K562 (cell line): ENCODE results near the gene ADCY4.

Experiments used
- BRCA1 ChIP-seq, 2 experiments: fragments of 450-650 bp in 1 of 2; sonication (generic) in 1 of 2; formaldehyde crosslinking in 1 of 2; IDR thresholded peaks; 2 replicates each; pipeline versions ENCODE4 v1.5.0 to v1.6.1; 2017 to 2020; ENCODE audit warnings: mild to moderate bottlenecking in 1 of 2, missing genetic modification reagents in 1 of 2
- CBX5 ChIP-seq: IDR thresholded peaks from 2 replicates; pipeline ENCODE4 v1.6.1; 2014; ENCODE audit warnings: low read depth, borderline replicate concordance
- CTCF ChIP-seq, 3 experiments: IDR thresholded peaks in 2 of 3; conservative IDR thresholded peaks in 1 of 3; 2 replicates each; pipeline ENCODE4 v1.5.1; 2011 to 2012; ENCODE audit warnings: low read length in 3 of 3, mild to moderate bottlenecking in 3 of 3, control low read depth in 2 of 3, improper control_type of control experiment in 1 of 3, inconsistent platforms in 1 of 3, low read depth in 1 of 3, mixed read lengths in 1 of 3, moderate library complexity in 1 of 3; ENCODE audit not compliant: insufficient read depth in 2 of 3
- KLF6 ChIP-seq: fragments of 250-450 bp; sonication (Bioruptor Pico); IDR thresholded peaks from 2 replicates; pipeline ENCODE4 v1.4.0; 2020; ENCODE audit warnings: mild to moderate bottlenecking, moderate library complexity, borderline replicate concordance
- MAFF ChIP-seq: IDR thresholded peaks from 2 replicates; pipeline ENCODE4 v1.6.1; 2012; ENCODE audit warnings: low read length, improper control_type of control experiment
- NFYB ChIP-seq: IDR thresholded peaks from 2 replicates; pipeline ENCODE4 v1.6.1; 2011; ENCODE audit warnings: mild to moderate bottlenecking, moderate library complexity; ENCODE audit not compliant: insufficient read length; ENCODE audit errors: extremely low read depth
- POLR2AphosphoS2 ChIP-seq: IDR thresholded peaks from 2 replicates; pipeline ENCODE4 v1.6.1; 2012; ENCODE audit warnings: low read length, improper control_type of control experiment
- RBM15 ChIP-seq: fragments of 200-400 bp; formaldehyde crosslinking; IDR thresholded peaks from 2 replicates; pipeline ENCODE4 v1.6.1; 2018; ENCODE audit warnings: mild to moderate bottlenecking, low read length, moderate library complexity; ENCODE audit not compliant: insufficient read depth
- SIN3A ChIP-seq, 2 experiments: fragments of 150-350 bp in 1 of 2; IDR thresholded peaks; 2 replicates each; pipeline ENCODE4 v1.6.1; 2011 to 2016; ENCODE audit warnings: borderline replicate concordance in 2 of 2, low read depth in 2 of 2, low read length in 2 of 2, mild to moderate bottlenecking in 2 of 2, moderate library complexity in 2 of 2; ENCODE audit not compliant: control insufficient read depth in 1 of 2
- TBP ChIP-seq: optimal IDR thresholded peaks from 2 replicates; pipeline ENCODE3; 2011; ENCODE audit warnings: low read depth, low read length, improper control_type of control experiment
- TEAD2 ChIP-seq: fragments of 450-650 bp; IDR thresholded peaks from 2 replicates; pipeline ENCODE4 v1.6.1; 2016; ENCODE audit warnings: missing genetic modification characterization, control low read depth, missing compliant biosample characterization
- TRIM28 ChIP-seq: fragments of 450-650 bp; IDR thresholded peaks from 2 replicates; pipeline ENCODE4 v1.6.1; 2017
- YBX1 ChIP-seq: fragments of 450-650 bp; IDR thresholded peaks from 2 replicates; pipeline ENCODE4 v1.7.1; 2016; ENCODE audit warnings: mild to moderate bottlenecking
- TF ChIP-seq, protein P1 (sequence below): fragments of 450-650 bp; formaldehyde crosslinking; IDR thresholded peaks from 2 replicates; pipeline ENCODE4 v1.4.0; 2022; ENCODE audit warnings: missing genetic modification characterization

DNA sequence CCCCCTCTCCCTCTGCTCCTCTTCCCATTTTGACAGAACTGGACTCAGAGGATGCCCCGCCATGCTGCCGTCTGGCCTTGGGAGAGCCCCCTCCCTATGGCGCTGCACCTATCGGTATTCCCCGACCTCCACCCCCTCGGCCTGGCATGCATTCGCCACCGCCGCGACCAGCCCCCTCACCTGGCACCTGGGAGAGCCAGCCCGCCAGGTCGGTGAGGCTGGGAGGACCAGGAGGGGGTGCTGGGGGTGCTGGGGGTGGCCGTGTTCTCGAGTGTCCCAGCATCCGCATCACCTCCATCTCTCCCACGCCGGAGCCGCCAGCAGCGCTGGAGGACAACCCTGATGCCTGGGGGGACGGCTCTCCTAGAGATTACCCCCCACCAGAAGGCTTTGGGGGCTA, 34.6 kb upstream of the ADCY4 start:
- TF ChIP-seq TEAD2 (no peak), RBM15 (no peak), TRIM28 (no peak), YBX1 (no peak), POLR2AphosphoS2 (no peak), TBP (no peak), CTCF (IDR thresholded peaks at IDR 0.05 in 2 of 3, conservative IDR thresholded peaks at IDR 0.05 in 1 of 3; ENCODE audit: insufficient read depth in 2 of 3, low read depth in 1 of 3, low read length in 3 of 3) (no peak), MAFF (no peak), CBX5 (no peak), SIN3A (IDR thresholded peaks at IDR 0.05; ENCODE audit: borderline replicate concordance in 2 of 2, control insufficient read depth in 1 of 2, low read depth in 2 of 2, low read length in 2 of 2) (no peak), NFYB (no peak), BRCA1 (IDR thresholded peaks at IDR 0.05) (no peak), BRCA1 (CRISPR knock-in tag; IDR thresholded peaks at IDR 0.05) (no peak), KLF6 (no peak)
- TF ChIP-seq, protein P1, sequence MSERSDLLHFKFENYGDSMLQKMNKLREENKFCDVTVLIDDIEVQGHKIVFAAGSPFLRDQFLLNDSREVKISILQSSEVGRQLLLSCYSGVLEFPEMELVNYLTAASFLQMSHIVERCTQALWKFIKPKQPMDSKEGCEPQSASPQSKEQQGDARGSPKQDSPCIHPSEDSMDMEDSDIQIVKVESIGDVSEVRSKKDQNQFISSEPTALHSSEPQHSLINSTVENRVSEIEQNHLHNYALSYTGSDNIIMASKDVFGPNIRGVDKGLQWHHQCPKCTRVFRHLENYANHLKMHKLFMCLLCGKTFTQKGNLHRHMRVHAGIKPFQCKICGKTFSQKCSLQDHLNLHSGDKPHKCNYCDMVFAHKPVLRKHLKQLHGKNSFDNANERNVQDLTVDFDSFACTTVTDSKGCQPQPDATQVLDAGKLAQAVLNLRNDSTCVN (CRISPR knock-in tag) = no peak
